PC-3 (cell line): ENCODE data around the gene MED13L. TPM values are rescaled to one million over a fixed set of nuclear protein-coding genes. Genes with fewer than 3 reads are reported as not detected.

Experiments used
- ATAC-seq: fragments of 200-7000 bp; cut with Tn5 transposase; 2 replicates; pipeline ENCODE4 v1.9.1; 2020; ENCODE audit warnings: mild to moderate bottlenecking, moderate library complexity
- BruUV-seq: library from RNA; stranded (reverse); fragments of 400-500 nt; replicated peaks from 2 replicates; lab custom pipeline; 2021; lab: Mats Ljungman, UMichigan
- CTCF ChIA-PET: fragments of 300-600 bp; sonication (Branson Sonifier 250); formaldehyde crosslinking; loops from one replicate; lab custom pipeline; 2022; ENCODE audit warnings: antibody characterized with exemption; lab: Charles Lee
- POLR2A ChIA-PET: fragments of 300-600 bp; sonication (Branson Sonifier 250); formaldehyde crosslinking; loops from one replicate; lab custom pipeline; 2022; ENCODE audit warnings: antibody characterized with exemption; ENCODE audit not compliant: unreplicated experiment; lab: Charles Lee
- DNase-seq: peaks from one replicate; pipeline ENCODE4 v3.0.0-alpha.2; 2015
- H2AFZ ChIP-seq: fragments of 300-600 bp; sonication (generic); 2 replicates; pipeline ENCODE4 v1.6.0; 2016; ENCODE audit warnings: antibody characterized with exemption, low read length
- H3F3A ChIP-seq: fragments of 300-600 bp; sonication (generic); one replicate; pipeline ENCODE4 v1.6.0; 2017; ENCODE audit warnings: antibody characterized with exemption, low read length, control low read depth, mild to moderate bottlenecking; ENCODE audit not compliant: unreplicated experiment
- H3K27ac ChIP-seq: fragments of 300-600 bp; sonication (generic); 2 replicates; pipeline ENCODE4 v1.5.1; 2016; ENCODE audit warnings: mild to moderate bottlenecking, low read length
- H3K27me3 ChIP-seq: fragments of 300-600 bp; sonication (generic); 2 replicates; pipeline ENCODE4 v1.6.1; 2016; ENCODE audit warnings: low read length, mixed read lengths
- H3K36me3 ChIP-seq: fragments of 300-600 bp; sonication (generic); 2 replicates; pipeline ENCODE4 v1.6.1; 2016; ENCODE audit warnings: low read depth, mixed run types, low read length, mixed read lengths
- H3K4me1 ChIP-seq: fragments of 300-600 bp; sonication (generic); 2 replicates; pipeline ENCODE4 v1.5.1; 2016; ENCODE audit warnings: low read length; ENCODE audit not compliant: insufficient read depth
- H3K4me2 ChIP-seq: fragments of 300-600 bp; sonication (generic); 2 replicates; pipeline ENCODE4 v1.6.0; 2016; ENCODE audit warnings: low read length
- H3K4me3 ChIP-seq: fragments of 300-600 bp; sonication (generic); 2 replicates; pipeline ENCODE4 v1.5.1; 2016; ENCODE audit warnings: mild to moderate bottlenecking, low read length, mixed read lengths
- H3K79me2 ChIP-seq: fragments of 300-600 bp; sonication (generic); 2 replicates; pipeline ENCODE4 v1.6.1; 2017; ENCODE audit warnings: low read length, mixed read lengths
- H3K9ac ChIP-seq: fragments of 300-600 bp; sonication (generic); 2 replicates; pipeline ENCODE4 v1.6.0; 2016; ENCODE audit warnings: mild to moderate bottlenecking, low read length
- H3K9me2 ChIP-seq: fragments of 300-600 bp; sonication (generic); replicated peaks from 2 replicates; pipeline ENCODE4 v1.6.1; 2016; ENCODE audit warnings: mixed run types, low read length, mixed read lengths
- H3K9me3 ChIP-seq: fragments of 300-600 bp; sonication (generic); 2 replicates; pipeline ENCODE4 v1.6.1; 2016; ENCODE audit warnings: low read length, mixed read lengths
- H4K20me1 ChIP-seq: fragments of 300-600 bp; sonication (generic); 2 replicates; pipeline ENCODE4 v1.6.1; 2016; ENCODE audit warnings: low read length, mixed read lengths
- EZH2 ChIP-seq: fragments of 300-600 bp; sonication (generic); IDR thresholded peaks from one replicate; pipeline ENCODE4 v1.6.1; 2017; ENCODE audit warnings: antibody characterized with exemption, mild to moderate bottlenecking, low read length; ENCODE audit not compliant: unreplicated experiment
- EZH2phosphoT487 ChIP-seq: fragments of 300-600 bp; sonication (generic); IDR thresholded peaks from 2 replicates; pipeline ENCODE4 v1.6.1; 2018; ENCODE audit warnings: mild to moderate bottlenecking, antibody characterized with exemption, low read length, borderline replicate concordance
- intact Hi-C: fragments of 100-400 bp; cut with micrococcal nuclease; formaldehyde crosslinking; loops from 2 replicates; pipeline ENCODE4 v1.9.0; 2023
- total RNA-seq: library from RNA; depleted of rRNA; stranded (reverse); fragments of >200 nt; gene quantifications from 2 replicates; pipeline ENCODE4 v1.2.3, GENCODE V29; 2014
- TF ChIP-seq, protein P1 (sequence below): fragments of 300-600 bp; sonication (generic); conservative IDR thresholded peaks from 2 replicates; pipeline ENCODE4 v1.5.1; 2017; ENCODE audit warnings: antibody characterized with exemption, low read depth, mild to moderate bottlenecking, low read length

The MED13L gene
- total RNA-seq, 1 experiment from 2014 or later, result 61.2 TPM

- Histone ChIP-seq H3K4me3 (no peak overlapping the region), H3K79me2 (peaks cover 100% of the 10 kb centered on the region), H3K9me3 (no peaks in the 10 kb centered on the region), H3K9me2 (no peaks in the 10 kb centered on the region), H2AFZ (no peak overlapping the region), H3K4me1 (peaks cover 17% of the 10 kb centered on the region; the same call in 1 of the 2 replicates), H3K27me3 (no peaks in the 10 kb centered on the region), H3K27ac (no peak overlapping the region), H3K36me3 (no peaks in the 10 kb centered on the region), H3F3A (no peaks in the 10 kb centered on the region), H3K9ac (no peak overlapping the region), H4K20me1 (peaks cover 73% of the 10 kb centered on the region), H3K4me2 (no peak overlapping the region)
- no peak for ATAC-seq
- ChIA-PET CTCF (no interaction called here), POLR2A (no interaction called here)
- TF ChIP-seq EZH2 (no peak), EZH2phosphoT487 (no peak)
- TF ChIP-seq, protein P1, sequence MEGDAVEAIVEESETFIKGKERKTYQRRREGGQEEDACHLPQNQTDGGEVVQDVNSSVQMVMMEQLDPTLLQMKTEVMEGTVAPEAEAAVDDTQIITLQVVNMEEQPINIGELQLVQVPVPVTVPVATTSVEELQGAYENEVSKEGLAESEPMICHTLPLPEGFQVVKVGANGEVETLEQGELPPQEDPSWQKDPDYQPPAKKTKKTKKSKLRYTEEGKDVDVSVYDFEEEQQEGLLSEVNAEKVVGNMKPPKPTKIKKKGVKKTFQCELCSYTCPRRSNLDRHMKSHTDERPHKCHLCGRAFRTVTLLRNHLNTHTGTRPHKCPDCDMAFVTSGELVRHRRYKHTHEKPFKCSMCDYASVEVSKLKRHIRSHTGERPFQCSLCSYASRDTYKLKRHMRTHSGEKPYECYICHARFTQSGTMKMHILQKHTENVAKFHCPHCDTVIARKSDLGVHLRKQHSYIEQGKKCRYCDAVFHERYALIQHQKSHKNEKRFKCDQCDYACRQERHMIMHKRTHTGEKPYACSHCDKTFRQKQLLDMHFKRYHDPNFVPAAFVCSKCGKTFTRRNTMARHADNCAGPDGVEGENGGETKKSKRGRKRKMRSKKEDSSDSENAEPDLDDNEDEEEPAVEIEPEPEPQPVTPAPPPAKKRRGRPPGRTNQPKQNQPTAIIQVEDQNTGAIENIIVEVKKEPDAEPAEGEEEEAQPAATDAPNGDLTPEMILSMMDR, result no peak
- no peak for DNase-seq
- no TSS peak for BruUV-seq
- intact Hi-C loops, result no loop called here
These were observed 17.5 kb downstream of the MED13L start for GRCh38 chr12:116259800-116260577.

GRCh38 chr12:116257826-116258225 is 19.7 kb downstream of the MED13L start:
- Histone ChIP-seq H3F3A (no peaks in the 10 kb centered on the region), H4K20me1 (peaks cover 60% of the 10 kb centered on the region), H3K79me2 (peaks cover 100% of the 10 kb centered on the region), H3K9me2 (no peaks in the 10 kb centered on the region), H3K4me2 (no peak overlapping the region), H3K27ac (no peak overlapping the region), H3K4me3 (no peak overlapping the region), H3K4me1 (peaks cover 17% of the 10 kb centered on the region; the same call in 1 of the 2 replicates), H3K36me3 (no peaks in the 10 kb centered on the region), H3K9me3 (no peaks in the 10 kb centered on the region), H3K9ac (no peak overlapping the region), H2AFZ (no peak overlapping the region), H3K27me3 (no peaks in the 10 kb centered on the region)
- ATAC-seq, result no peak
- intact Hi-C loops, result no loop called here
- POLR2A ChIA-PET, result interaction anchor here (0.5 to 0.6 kb wide), 2 partner anchors 14 to 276 kb away, joined by 3 to 4 read pairs; no protein-coding TSS in a partner anchor
- CTCF ChIA-PET, result no interaction called here
- TF ChIP-seq, protein P1, result no peak
- no peak for TF ChIP-seq EZH2
- no peak for TF ChIP-seq EZH2phosphoT487
- DNase-seq, result no peak
- no TSS peak for BruUV-seq

DNA sequence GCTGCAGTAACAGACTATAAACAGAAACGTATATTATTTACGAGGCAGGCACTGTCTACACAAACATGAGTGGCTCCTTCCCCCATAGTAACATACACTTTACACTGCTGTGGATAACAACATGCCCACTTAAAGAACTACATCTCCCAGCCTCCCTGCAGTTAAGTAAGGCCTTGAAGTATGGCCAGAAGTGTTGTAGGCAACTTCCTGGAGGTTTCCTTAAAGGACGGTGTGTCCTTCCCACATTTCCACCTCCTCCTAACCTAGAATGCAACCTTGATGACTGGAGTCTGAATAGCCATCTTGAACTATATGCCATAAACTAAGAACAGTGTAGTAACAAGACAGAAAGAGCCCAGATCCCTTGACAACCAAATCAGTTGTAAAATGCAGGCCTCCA is 20.3 kb downstream of the MED13L start:
- H3K4me3 ChIP-seq, result no peak overlapping the region
- CTCF ChIA-PET, result no interaction called here
- TF ChIP-seq, protein P1, result no peak
- TF ChIP-seq EZH2phosphoT487, result no peak
- no peak for TF ChIP-seq EZH2
- no peak overlapping the region for H3K4me2 ChIP-seq
- no peak overlapping the region for H2AFZ ChIP-seq
- H3K27me3 ChIP-seq, result no peaks in the 10 kb centered on the region
- no peaks in the 10 kb centered on the region for H3K9me3 ChIP-seq
- H3F3A ChIP-seq, result no peaks in the 10 kb centered on the region
- POLR2A ChIA-PET, result no interaction called here
- H3K27ac ChIP-seq, result no peak overlapping the region
- BruUV-seq, result no TSS peak
- ATAC-seq (peak; percentile 70), DNase-seq (no peak)
- intact Hi-C loops, result no loop called here
- no peaks in the 10 kb centered on the region for H3K9me2 ChIP-seq
- no peak overlapping the region for H3K9ac ChIP-seq
- H3K4me1 ChIP-seq, result peaks cover 17% of the 10 kb centered on the region; the same call in 1 of the 2 replicates
- peaks cover 100% of the 10 kb centered on the region for H3K79me2 ChIP-seq
- H3K36me3 ChIP-seq, result no peaks in the 10 kb centered on the region
- H4K20me1 ChIP-seq, result peaks cover 59% of the 10 kb centered on the region
